HepG2 (cell line): ENCODE data around the gene PTPRD.

Source experiments
- KDM5A ChIP-seq: fragments of 200-600 bp; sonication (generic); IDR thresholded peaks from 2 replicates; pipeline ENCODE4 v1.7.0; 2018; ENCODE audit warnings: antibody characterized with exemption, mild to moderate bottlenecking, low read length, borderline replicate concordance
- TF ChIP-seq, protein P1 (sequence below), 2 experiments: sonication (generic) in 1 of 2; formaldehyde crosslinking in 1 of 2; IDR thresholded peaks; 2 replicates each; pipeline versions ENCODE4 v1.5.1 to v1.6.1; 2011 to 2020; ENCODE audit warnings: borderline replicate concordance in 1 of 2, low read depth in 1 of 2, low read length in 1 of 2, mild to moderate bottlenecking in 1 of 2, missing genetic modification reagents in 1 of 2, moderate library complexity in 1 of 2

DNA sequence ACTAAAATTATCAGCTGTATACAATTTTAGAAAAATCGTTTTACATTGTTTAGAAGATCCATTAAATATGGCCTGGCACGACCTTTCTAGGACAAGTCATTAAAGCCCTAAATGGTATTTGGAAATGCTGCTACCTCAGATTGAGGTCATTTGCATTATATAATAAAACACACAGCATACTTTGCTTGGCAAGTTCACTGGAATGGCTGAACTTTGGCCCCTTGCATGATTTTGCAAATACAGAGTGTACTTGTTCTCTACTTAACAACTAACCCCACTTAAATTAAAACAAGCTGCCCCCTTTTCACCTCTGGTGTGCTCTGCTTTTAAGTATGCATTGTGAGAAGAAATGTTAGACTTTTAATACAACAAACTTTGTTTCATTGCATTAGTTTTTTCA lies 860.1 kb downstream of the PTPRD start:
- no peak for TF ChIP-seq KDM5A
- TF ChIP-seq, protein P1, sequence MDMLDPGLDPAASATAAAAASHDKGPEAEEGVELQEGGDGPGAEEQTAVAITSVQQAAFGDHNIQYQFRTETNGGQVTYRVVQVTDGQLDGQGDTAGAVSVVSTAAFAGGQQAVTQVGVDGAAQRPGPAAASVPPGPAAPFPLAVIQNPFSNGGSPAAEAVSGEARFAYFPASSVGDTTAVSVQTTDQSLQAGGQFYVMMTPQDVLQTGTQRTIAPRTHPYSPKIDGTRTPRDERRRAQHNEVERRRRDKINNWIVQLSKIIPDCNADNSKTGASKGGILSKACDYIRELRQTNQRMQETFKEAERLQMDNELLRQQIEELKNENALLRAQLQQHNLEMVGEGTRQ (IDR thresholded peaks at IDR 0.05; ENCODE audit: low read depth, low read length) = no peak
- TF ChIP-seq, protein P1 (CRISPR knock-in tag; IDR thresholded peaks at IDR 0.05; ENCODE audit: borderline replicate concordance) = no peak
